GOT3 (cell line): ENCODE data around the gene TBRG4.

Source experiments
- DNase-seq: peaks from one replicate; lab custom pipeline; 2025; ENCODE audit warnings: mixed read lengths; lab: John Stamatoyannopoulos, UW

The TBRG4 gene

DNA sequence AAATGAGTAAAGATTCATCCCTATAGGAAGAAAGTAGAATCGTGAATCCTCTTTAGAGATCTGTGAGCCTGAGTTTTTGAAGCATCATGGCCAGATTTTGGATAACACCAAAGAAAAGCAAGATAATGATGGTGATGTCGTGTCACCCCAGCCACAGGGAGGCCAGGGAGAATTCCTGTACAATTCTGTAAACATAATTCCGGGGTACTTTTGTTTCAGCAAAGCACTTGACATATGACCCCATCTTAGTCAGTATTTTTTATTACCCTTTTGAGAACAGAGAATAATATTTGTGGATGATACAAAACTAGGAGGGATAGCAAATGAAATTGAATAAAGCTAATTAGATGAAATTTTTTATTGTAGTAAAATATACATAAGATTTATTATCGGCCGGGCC is 56.5 kb downstream of the TBRG4 start:
- DNase-seq, result no peak

DNA sequence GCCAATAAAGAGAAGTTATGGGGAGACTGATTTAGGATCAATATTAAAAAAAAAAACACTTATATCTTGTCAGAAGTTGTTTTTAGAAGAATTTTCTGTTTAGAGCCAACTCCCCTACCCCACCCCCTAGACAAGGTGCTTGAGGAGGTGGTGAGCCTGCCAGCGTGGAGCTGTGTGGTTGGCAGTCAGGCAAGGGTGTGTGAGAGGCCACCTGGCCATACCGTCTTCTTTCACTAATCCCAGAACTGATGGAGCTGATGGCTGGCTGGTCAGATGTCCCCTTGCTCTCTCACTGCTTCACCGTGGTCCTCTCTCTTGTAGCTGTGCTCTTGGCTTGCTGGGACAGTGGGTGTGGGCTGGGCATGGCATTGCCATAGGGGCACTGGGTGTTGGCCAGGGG is 57.1 kb downstream of the TBRG4 start:
- DNase-seq, result no peak

DNA sequence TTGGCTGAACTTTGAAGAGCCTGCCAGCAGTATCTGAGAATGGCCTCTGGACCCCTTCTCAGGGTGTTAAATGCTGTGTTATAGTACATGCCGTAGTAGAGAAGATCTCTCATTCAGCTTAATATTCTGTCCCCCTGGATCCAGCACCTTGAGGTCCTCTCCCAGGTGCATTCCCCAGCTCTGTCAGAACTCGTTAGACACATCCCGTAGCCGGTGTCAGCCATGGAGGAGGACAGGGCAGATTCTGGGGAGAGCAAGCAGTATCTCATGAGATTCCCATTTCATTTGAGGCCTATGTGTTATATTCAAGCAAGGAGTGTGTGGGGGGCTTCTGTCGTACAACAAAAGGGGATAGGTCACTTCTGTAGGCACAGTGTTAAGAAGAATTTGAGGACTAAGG is 57.6 kb downstream of the TBRG4 start:
- no peak for DNase-seq

DNA sequence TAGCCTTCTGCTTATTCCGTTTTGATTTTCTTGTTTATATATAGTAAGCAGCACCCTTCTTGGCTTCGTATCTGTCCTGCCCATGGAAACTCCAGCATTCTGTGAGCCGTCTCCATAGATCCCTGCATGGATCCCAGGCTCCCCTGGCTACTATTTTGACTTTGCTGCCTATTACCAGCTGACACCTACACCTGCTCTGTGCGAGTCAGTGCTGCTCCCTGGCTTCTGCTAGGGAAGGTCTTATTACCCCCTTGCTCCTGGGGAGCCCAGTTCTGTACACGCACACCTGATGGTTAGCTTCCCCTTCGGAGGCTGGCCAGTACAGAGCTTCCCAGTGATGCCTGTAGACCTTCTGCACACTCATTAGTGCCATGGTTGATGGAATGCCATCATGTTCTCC is 58.1 kb downstream of the TBRG4 start:
- no peak for DNase-seq

DNA sequence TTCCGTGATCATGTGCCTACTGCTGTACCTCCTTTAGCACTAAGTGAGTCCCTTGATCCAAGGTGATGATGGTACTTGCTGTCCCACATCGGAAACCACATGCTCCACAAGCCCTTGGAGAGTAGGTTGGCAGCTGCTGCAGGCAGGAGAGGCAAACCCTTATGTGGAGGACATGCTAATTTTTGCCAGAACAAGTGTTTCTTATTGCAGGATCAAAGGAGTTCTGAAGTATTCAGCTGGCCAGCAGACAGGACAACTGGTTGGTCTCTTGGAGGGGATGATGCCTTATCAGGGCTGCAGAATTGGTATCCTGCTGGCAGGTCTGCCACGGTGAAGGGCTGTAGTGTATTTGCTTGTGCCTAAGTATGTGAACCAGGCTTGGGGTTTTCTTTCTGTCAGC is 59.5 kb downstream of the TBRG4 start:
- DNase-seq, result no peak

DNA sequence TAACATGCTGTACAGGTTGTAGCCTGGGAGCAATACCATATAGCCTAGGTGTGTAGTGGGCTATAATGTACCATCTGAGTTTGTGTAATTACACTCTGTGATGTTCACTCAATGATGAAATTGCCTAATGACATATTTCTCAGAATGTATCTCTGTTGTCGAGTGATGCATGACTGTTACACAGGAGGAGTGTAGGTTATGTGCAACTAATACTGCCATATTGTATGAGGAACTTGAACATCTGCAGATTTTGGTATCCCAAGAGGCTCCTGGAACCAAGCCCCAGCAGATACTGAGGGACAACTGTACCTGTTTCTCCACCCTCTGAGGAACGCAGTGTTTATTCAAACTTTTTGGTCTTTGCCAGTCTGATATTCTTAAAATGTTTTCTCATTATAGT is 61.3 kb downstream of the TBRG4 start:
- no peak for DNase-seq
